GM19240 (cell line): ENCODE results near the gene GMEB1.
"Not testable (repeated sequence)": the region's sequence is repeated elsewhere in the genome, so short reads cannot be mapped to it uniquely, and the experiment has no call there.

Experiments
- DNase-seq: peaks from one replicate; pipeline ENCODE4 v3.0.0; 2011; ENCODE audit warnings: low spot score; ENCODE audit not compliant: insufficient read length

GMEB1 gene, protein sequence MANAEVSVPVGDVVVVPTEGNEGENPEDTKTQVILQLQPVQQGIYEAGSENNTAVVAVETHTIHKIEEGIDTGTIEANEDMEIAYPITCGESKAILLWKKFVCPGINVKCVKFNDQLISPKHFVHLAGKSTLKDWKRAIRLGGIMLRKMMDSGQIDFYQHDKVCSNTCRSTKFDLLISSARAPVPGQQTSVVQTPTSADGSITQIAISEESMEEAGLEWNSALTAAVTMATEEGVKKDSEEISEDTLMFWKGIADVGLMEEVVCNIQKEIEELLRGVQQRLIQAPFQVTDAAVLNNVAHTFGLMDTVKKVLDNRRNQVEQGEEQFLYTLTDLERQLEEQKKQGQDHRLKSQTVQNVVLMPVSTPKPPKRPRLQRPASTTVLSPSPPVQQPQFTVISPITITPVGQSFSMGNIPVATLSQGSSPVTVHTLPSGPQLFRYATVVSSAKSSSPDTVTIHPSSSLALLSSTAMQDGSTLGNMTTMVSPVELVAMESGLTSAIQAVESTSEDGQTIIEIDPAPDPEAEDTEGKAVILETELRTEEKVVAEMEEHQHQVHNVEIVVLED

DNA sequence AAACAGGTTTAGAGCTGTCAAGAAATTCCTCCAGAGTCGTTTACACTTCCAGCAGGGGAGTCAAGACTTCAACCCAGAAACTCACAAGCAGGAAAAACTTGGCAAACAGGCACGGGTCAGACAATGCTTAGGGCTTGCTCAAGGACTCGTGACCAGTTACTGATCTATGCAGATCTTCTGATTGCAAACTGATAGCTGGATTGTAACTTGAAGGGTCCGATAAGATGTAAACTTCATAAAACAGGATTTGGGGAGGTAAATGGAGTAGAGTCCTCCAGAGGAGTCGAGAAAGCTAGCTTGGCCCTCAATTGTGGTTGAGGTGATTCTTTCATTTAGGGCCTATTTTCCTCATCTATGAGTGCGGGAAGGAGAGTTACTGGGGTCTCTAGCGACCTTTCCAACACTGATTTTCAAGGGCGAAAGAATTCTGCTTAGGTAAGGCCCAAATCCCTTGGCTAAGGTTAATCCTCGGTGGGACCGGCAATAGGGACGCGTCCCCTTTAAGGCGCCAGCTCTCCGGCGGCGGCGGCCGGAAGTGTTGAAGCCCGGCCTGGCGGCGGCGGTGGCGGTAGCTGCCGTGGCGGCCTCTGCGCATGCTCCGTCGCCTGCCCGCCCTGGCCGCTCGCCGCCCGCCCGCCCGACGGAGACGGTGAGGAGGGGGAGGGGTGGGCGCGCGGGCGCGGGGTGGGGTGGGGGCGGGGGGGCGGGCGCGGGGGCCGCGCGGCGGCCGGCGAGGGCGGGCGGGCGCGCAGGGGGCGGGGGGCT is at the start of gene GMEB1:
GMEB1 (plus strand) TSS at position 594 of the 765 bp plus-strand sequence. CDS start 14,829 bp downstream, outside the sequence.
- peak; percentile 88 for DNase-seq

DNA sequence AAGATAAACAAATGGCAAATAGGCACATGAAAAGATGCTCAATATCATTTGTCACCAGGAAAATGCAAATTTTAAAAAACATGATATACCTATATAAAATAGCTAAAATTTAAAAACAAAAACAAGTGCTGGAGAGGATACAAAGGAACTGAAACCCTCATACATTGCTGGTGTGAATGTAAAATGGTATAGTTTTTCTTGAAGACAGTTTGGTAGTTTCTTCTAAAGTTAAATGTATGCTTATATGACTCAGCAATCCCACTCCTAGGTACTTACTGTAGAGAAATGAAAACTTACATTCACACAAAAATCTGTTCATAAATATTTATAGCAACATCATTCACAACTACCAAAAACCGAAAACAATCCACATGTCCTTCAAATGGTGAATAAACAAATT is 36.9 kb upstream of the GMEB1 start:
- DNase-seq = no peak

DNA sequence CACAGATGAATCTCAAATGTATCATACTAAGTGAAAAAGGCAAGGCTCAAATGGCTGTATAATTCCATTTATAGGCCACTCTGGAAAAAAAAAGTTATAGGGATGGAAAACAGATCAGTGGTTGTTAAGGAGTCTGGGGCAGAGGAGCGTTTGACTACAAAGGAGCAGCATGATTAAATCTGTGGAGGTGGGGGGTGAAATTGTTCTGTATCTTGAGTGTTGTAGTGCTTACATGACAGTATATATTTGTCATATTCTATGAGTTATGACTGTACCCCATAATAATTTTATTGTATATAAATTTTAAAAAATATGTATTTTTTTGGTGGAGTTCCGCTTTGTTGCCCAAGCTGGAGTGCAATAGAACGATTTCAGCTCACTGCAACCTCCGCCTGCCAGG is 36.0 kb upstream of the GMEB1 start:
- DNase-seq = no peak

DNA sequence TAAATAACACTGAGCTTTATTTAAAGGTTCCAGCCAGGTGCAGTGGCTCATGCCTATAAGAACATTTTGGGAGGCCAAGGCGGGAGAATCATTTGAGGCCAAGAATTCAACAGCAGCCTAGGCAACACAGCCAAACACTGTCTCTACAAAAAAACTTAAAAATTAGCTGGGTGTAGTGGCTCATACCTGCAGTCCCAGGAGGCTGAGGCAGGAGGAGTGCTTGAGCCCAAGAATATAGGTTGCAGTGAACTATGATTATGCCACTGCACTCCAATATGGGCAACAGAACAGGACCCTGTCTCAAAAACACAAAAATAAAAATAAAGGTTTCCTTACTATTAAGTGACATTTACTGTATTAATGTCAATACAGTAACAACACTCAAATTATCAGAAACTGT is 27.8 kb upstream of the GMEB1 start:
- DNase-seq = no peak

DNA sequence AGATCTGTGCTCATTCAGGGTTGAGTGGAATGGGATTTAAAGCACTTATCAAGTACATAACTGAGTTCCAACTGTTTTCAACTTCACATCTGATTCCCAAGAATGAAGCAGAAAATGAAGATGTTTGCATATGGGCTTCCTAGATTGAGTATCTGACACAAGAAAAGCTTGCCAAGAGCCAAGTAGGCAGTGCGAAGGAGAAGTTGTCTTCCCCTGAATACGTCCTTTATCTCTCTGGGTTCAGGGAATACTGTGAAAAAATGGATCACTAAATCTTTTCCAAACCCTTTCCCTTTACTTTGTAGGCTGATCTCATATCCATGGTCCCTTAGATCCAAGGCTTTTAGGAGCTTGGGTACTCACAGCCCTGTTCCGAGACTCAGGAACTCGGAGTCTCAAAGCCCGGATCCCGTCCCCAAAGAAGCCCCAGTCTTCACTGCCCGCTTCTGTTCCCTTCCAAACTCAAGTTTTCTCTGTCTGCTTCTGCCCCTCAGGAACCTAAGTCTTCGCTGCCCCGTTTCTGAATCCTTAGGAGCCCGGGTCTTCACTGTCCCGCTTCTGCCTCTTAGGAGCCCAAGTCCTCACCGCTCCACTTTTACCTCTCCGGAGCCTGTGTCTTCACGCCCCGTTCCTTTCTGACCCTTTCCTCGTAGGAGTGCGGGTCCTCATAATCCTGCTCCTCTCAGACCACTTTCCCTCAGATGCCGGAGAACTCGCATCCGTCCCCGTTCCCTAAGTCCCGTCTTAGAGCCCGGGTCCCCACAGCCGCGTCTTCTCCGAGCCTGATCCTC is 26.3 kb upstream of the GMEB1 start:
- DNase-seq = no peak

DNA sequence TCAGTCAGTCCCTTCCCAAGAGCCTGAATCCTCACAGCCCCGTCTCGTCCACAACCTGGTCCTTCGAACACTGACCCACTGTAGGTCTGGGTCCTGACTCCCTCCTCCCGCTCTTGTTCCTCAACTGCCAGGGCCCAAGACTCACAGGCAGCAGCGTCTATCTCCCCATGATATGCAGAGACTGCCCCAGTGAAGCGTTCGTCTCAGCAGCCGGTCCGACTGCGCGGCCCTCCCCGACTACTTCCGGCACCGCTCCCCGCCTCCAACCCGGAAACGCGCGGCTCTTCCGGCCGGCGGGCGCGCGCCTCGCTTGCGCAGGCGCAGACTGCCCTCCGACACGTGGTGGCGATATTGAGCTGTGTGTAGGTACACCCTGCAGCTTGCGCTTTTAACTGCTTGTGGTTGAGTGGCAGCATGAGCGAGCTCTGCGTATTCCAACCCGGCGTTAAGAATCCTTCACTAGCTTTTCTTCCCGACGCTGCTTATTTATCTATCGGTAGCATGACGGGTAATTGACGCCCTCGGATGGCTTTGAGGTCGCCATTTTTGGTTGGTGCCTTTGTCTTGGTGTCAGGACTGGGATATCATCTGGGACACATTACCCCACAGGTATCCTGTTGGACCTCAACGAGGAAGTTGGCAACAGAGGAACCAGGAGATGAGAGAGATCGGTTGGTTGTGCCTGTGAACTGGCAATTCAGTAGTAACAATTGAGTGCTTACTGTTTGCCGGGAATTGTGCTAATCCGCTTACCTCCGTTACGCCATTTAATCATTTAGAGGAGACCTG is 25.5 kb upstream of the GMEB1 start, which contains the start of gene TAF12:
TAF12 (minus strand) TSS at position 221 of the 789 bp plus-strand sequence. CDS start 20,986 bp downstream, outside the sequence.
- DNase-seq = peak; percentile 67

DNA sequence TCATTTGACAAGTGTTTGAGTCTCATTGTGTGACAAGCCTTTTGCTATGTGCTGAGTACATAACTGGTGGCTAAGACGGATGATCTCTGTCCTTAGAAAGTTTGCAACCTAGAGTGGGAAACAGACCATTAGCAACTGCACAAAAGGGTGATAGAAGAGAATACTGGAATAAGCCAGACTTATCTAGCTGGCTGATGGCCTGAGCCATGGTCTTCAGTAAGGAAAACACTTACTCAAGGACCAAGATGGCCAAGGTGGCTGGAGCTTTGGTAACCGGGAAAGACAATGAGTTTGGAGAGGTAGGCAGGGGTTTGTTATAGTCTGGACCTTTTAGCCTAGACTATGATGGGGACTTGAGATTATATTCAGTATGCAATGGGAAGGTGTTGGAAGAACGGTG is 24.1 kb upstream of the GMEB1 start:
- no peak for DNase-seq

DNA sequence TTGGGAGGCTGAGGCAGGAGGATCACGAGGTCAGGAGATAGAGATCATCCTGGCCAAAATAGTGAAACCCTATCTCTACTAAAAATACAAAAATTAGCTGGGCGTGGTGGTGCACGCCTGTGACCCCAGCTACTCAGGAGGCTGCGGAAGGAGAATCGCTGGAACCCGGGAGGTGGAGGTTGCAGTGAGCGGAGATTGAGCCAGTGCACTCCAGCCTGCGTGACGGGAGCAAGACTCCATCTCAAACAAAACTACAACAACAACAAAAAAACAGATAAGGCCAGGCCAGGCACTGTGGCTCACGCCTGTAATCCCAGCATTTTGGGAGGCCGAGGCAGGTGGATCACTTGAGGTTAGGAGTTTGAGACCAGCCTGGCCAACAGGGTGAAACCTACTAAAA is 23.2 kb upstream of the GMEB1 start:
- DNase-seq = not testable (repeated sequence)

DNA sequence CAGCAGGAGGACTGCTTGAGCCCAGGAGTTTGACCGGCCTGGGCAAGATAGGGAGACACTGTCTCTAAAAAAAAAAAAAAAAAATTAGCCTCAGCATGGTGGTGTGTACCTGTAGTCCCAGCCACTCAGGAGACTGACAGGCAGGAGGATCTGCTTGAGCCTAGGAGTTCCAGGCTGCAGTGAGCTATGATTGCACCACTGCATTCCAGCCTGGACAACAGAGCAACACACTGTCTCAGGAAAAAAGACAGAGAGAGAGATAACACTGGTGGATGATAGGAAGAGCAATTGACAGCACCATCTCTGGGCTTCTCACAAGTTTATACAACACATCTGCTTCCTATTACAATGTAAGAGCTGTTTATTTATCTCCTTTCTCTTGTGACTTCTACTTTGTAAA is 22.5 kb upstream of the GMEB1 start:
- no peak for DNase-seq

DNA sequence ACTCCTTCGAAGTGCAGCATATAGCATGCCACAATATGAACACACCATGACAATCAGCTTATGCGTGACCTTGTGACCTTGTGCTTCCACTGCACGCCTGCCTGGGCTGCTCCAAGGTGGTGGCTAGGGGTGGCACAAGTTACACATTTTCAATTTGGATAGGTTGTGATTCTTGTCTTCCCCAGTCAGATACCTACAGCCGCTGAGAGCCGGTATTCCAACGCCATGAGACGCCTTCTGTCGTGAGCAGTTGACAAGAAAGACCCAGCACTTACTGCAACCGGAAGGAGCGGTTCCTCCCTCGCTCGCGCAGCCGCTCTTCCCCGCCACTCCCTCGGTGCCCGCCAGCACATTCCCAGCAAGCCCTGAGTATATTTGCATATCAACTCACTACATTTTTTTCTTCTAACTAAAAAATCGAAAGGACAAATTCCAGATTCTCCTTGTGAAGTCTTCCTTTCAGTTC is 20.5 kb upstream of the GMEB1 start:
- peak; percentile 33 for DNase-seq

DNA sequence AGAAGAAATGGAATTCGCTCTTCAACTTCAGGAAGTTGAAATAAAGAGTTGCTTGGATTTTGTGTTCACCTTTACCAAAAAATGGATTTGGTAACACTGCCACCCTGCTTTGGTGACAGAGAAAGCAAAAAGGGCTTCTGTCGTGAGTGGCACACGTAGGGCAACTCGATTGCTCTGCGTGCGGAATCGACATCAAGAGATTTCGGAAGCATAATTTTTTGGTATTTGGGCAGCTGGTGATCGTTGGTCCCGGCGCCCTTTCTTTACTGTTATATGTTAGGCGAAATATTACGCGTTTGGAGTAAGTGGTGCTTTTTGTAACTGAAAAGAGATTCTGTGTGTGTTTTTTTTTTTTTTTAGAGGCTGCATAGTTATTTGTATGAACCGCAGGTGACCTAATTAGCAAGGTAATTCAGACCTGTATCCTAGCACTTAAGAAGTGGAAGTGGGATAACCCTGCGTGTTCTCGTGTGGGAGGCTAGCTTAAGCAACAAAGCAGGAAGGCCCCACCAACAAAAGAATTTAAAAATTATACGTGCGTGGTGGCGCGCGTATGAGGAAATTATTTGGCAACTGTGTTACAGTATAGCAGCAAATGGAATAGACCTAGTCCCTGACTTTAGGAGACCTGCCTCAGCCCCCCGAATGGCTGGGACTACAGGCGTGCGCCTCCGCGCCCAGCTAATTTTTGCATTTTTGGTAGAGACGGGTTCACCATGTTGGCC is 19.9 kb upstream of the GMEB1 start, which contains the start of gene RNU11:
RNU11 (plus strand) TSS at position 127 of the 725 bp plus-strand sequence.
- DNase-seq = peak; percentile 39

DNA sequence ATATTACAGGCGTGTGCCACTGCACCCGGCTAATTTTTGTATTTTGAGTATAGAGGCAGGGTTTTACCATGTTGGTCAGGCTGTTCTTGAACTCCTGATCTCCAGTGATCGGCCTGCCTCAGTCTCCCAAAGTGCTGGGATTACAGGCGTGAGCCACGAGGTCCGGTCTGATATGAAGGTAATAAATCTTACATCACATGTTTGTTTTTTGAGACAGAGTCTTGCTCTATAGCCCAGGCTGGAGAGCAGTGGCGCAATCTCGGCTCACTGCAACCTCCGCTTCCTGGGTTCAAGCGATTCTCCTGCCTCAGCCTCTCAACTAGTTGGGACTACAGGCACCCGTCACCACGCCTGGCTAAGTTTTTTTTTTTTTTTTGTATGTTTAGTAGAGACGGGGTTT is 15.5 kb upstream of the GMEB1 start:
- DNase-seq = not testable (repeated sequence)

DNA sequence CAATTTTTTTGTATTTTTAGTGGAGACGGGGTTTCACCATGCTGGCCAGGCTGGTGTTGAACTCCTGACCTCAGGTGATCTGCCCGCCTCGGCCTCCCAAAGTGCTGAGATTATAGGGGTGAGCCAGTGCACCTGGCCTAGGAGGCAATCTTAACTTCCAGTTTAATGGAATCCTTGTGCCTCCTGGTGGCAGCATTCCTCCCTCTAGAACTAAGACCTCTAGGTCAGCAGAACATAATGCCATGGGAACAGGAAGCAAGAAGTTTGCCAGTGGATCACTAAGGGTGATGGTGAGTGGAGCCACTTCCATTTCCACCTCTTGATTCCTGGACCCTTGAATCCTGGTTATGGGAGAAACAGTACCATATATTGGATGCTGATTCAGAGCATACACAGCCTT is 14.7 kb upstream of the GMEB1 start:
- DNase-seq = not testable (repeated sequence)

DNA sequence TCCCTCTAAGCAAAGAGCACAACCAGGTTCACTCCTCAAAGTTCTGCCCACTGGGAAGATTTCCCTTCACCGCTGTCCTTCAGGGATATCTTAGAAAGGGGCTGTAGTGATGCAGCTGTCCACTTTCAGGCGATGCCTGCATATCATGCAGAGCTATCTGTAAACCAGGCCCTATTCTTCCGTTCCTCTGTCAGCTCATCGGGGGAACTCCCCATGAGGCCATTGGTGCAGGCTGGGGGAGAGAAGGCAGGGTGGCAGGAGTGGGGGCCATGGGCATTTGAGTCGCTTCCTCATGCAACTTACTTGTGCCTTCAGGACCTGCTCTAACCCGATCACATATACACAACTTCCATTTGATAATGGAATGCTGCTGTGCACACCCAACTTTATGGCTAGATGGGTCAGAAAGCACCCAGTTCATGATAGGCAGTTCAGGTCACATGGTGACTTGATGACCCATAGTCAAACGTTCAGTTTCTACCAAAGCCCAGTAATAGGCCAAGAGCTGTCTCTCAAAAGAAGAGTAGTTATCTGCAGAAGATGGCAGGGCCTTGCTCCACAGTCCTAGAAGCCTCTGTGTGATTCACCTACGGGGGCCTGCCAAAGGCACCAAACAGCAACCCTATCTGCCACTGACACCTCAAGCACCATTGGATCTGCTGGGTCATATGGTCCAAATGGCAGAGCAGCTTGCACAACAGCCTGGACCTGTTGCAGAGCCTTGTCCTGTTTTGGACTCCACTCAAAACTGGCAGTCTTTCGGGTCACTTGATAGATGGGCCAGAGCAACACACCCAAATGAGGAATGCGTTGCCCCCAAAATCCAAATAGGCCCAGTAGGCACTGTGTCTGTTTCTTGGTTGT is 12.9 kb upstream of the GMEB1 start:
- not testable (repeated sequence) for DNase-seq

DNA sequence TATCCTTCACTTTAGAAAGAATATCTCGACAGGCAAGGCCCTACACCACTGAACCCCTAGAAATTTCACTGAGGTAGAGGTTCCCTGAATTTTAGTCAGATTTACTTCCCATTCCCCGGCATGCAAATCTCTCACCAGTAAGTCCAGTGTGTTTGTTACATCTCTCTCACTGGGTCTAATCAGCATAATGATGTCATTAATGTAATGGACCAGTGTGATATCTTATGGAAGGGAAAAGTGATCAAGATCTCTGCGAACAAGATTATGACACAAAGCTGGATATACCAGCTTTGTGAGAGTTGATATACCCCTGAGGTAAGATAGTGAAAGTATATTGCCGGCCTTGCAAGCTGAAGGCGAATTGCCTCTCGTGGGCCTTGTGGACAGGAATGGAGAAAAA is 12.2 kb upstream of the GMEB1 start:
- DNase-seq = no peak

DNA sequence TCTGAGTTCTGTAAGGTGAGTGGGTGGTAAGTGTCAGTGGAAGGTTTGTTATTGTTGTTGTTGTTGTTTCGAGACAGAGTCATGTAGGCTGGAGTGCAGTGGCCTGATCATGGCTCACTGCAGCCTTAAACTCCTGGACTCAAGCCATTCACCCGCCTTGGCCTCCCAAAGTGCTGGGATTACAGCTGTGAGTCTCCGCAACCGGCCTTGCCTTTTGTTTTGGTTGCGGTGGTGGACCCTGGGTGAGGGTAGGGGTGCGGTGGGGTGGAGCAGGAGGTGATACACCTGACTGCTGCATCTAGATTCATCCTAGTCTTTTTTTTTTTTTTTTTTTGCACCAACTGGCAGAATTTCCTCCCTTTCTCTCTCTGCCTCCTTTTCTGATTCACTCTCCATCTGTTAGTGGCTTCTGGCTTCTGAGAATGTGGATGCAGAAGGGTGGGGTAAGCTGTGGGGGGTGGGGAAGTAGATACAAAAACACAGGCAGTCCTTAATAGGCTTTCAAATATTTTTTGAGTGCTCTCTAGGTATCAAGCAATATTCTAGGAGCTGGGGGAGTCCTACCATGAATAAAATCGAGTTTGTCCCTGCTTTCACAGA is 4.6 kb upstream of the GMEB1 start:
- DNase-seq = no peak

DNA sequence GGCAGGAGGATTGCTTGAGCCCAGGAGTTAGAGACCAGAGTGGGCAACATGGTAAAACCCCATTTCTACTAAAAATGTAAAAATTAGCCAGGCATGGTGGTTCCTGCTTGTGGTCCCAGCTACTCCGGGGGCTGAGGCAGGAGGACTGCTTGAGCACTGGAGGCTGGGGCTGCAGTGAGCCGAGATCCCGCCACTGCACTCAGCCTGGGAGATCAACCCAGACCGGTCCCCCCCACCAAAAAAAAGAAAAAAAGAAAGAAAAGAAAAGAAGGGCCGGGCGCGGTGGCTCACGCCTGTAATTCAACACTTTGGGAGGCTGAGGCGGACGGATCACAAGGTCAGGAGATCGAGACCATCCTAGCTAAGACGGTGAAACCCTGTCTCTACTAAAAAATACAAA is 1.8 kb upstream of the GMEB1 start:
- no peak for DNase-seq
